HepG2 (cell line): ENCODE measurements around the gene CSMD2.

Experiments
- ASH2L ChIP-seq: fragments of 300-600, 200-600 bp; sonication (generic); IDR thresholded peaks from 2 replicates; pipeline ENCODE4 v1.7.0; 2017; ENCODE audit warnings: low read depth, mild to moderate bottlenecking, moderate library complexity, mixed read lengths, low read length; ENCODE audit not compliant: insufficient read length
- POLR2A ChIP-seq, 2 experiments: IDR thresholded peaks; 2 replicates each; pipeline ENCODE4 v1.6.1; 2011; ENCODE audit warnings: low read depth in 2 of 2, low read length in 2 of 2, mild to moderate bottlenecking in 1 of 2, moderate library complexity in 1 of 2; ENCODE audit not compliant: insufficient read depth in 1 of 2

- TF ChIP-seq POLR2A (IDR thresholded peaks at IDR 0.05; ENCODE audit: insufficient read depth in 1 of 2, low read depth in 2 of 2, low read length in 2 of 2): no peak
- TF ChIP-seq ASH2L: no peak
Observed at GRCh38 chr1:33957854-33958253, 207.2 kb downstream of the CSMD2 start.
